Transverse colon (tissue), 4 donors: Measurements from ENCODE around the gene RAB3IL1. TPM values are rescaled to one million over a fixed set of nuclear protein-coding genes. Genes with fewer than 3 reads are reported as not detected.

Experiments used
- DNase-seq: peaks from one replicate; pipeline ENCODE4 v3.0.0-alpha.2; 2019
- H3K27ac ChIP-seq, 4 donors: fragments of 200-600 bp; sonication (generic); 2 replicates each; pipeline ENCODE4 v1.5.1; 2016 to 2018; ENCODE audit warnings: inconsistent platforms in 4 of 4
- H3K27me3 ChIP-seq: fragments of 200-600 bp; sonication (generic); 2 replicates; pipeline ENCODE4 v1.5.1; 2017; ENCODE audit warnings: inconsistent platforms
- H3K36me3 ChIP-seq, 4 donors: fragments of 200-600 bp; sonication (generic); 2 replicates each; pipeline ENCODE4 v1.5.1; 2017 to 2019; ENCODE audit warnings: inconsistent platforms in 4 of 4
- H3K4me1 ChIP-seq, 4 donors: fragments of 200-600 bp; sonication (generic); 2 replicates each; pipeline ENCODE4 v1.5.1; 2017 to 2020; ENCODE audit warnings: inconsistent platforms in 4 of 4
- H3K4me3 ChIP-seq, 4 donors: fragments of 200-600 bp; sonication (generic); 1 replicate in 1 of 4; 2 replicates in 3 of 4; pipeline versions ENCODE4 v1.5.1 to v1.6.1; 2017 to 2019; ENCODE audit warnings: inconsistent platforms in 4 of 4
- H3K9me3 ChIP-seq, 2 donors: fragments of 200-600 bp; sonication (generic); 2 replicates each; pipeline ENCODE4 v1.5.1; 2017 to 2019; ENCODE audit warnings: inconsistent platforms in 2 of 2
- EP300 ChIP-seq: sonication (generic); formaldehyde crosslinking; IDR thresholded peaks from one replicate; pipeline ENCODE4 v1.6.1; 2017; ENCODE audit warnings: antibody characterized with exemption, low read depth
- POLR2A ChIP-seq: fragments of 450-650 bp; IDR thresholded peaks from one replicate; pipeline ENCODE4 v1.6.1; 2016; ENCODE audit warnings: antibody characterized with exemption, mild to moderate bottlenecking, moderate library complexity
- POLR2AphosphoS5 ChIP-seq, 3 donors: sonication (generic); formaldehyde crosslinking; IDR thresholded peaks; one replicate each; pipeline ENCODE4 v1.6.1; 2016; ENCODE audit warnings: antibody characterized with exemption in 3 of 3
- WGBS, 2 donors: methylation state at CpG; one replicate each; pipeline ENCODE4 v1.1.5; 2018; ENCODE audit warnings: low coverage in 1 of 2; 5-methylcytosine and 5-hydroxymethylcytosine counted together
- in situ Hi-C, 4 donors: fragments of 200-750 bp; cut with MboI; loops; one replicate each; pipeline versions ENCODE4 v1.15.0 to v1.15.1; 2017; ENCODE audit warnings: low sequenced_read_pairs in 3 of 4, low pct_ligation_motif_present in 1 of 4, low pct_unique_long_range_greater_than_20kb in 1 of 4
- intact Hi-C: fragments of 100-400 bp; cut with DNase I; formaldehyde crosslinking; loops from one replicate; pipeline ENCODE4 v1.15.1; 2023; ENCODE audit warnings: low total_unique reads
- total RNA-seq, 4 donors: library from RNA; depleted of rRNA; stranded (reverse); fragments of >200 nt; gene quantifications; one replicate each; pipeline ENCODE4 v1.1.0, GENCODE V29; 2016
- TF ChIP-seq, protein P1 (sequence below), 5 experiments: fragments of 200-600 bp in 3 of 5; fragments of 450-650 bp in 2 of 5; sonication (generic) in 3 of 5; IDR thresholded peaks; 1 replicate in 2 of 5; 2 replicates in 3 of 5; pipeline ENCODE4 v1.5.1; 2016 to 2017; ENCODE audit warnings: antibody characterized with exemption in 5 of 5, inconsistent platforms in 3 of 5, mild to moderate bottlenecking in 2 of 5, moderate library complexity in 1 of 5

Gene RAB3IL1
- total RNA-seq, 4 donors from 2014 or later: 1.2 to 7.6 (median 5.9) TPM

DNA sequence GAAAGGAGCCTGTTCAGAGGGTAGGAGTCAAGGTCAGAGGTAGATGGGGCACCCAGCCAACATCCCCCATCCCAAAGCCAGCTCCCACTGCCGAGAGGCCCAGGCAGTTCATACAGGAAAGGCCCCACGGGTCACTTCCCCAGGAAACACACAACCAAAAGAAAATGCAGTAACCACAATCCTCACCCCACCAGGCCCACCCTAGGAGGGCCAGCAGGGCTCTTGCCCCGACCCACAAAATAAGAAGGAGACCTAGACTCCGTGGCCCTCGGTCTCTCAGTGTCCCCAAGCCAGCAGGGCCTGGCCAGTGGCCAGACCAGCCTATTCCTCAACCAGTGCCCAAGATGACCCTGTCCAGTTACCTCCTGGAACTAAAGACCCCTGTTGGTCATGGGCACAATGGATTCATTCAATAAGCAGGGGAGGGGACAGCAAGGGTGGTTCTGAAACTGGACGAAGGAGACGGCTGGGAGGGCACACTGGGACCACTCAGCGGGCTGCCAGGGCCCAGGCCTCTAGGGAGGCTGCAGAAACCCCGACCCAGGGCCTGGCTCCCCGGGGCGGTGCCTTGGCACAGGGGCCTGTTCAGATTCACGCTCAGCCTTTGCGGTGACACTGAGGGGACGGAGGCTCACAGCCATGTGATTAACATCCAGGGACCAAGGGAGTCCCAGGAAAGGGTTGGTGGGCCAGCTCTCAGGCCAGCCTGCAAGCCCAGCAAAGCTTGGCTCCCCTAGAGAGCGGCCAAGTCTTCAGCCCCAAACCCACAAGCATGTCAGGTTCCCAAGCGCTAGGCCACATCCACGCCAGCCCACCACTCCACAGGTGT, 5.5 kb downstream of the RAB3IL1 start:
- intact Hi-C loops (no loop called here), in situ Hi-C loops (no loop called here)
- Histone ChIP-seq H3K4me3 (no peak overlapping the region), H3K4me1 (peaks cover 0 to 27% (median 2%) of the 10 kb centered on the region in 4 donors), H3K27me3 (peaks cover 7% of the 10 kb centered on the region), H3K9me3 (no peaks in the 10 kb centered on the region), H3K36me3 (no peaks in the 10 kb centered on the region), H3K27ac (peak overlapping the region in 3 of 4 donors; percentile 11 to 33 (median 15))
- 66% methylated on average over 17 of the region's 17 CpGs; no CpG with 5 or more reads in 1 of the 2 donors for whole genome bisulfite sequencing, 2 donors
- no peak for DNase-seq
- TF ChIP-seq EP300 (no peak), POLR2A (no peak), POLR2AphosphoS5 (IDR thresholded peaks at IDR 0.05) (no peak)
- TF ChIP-seq, protein P1, sequence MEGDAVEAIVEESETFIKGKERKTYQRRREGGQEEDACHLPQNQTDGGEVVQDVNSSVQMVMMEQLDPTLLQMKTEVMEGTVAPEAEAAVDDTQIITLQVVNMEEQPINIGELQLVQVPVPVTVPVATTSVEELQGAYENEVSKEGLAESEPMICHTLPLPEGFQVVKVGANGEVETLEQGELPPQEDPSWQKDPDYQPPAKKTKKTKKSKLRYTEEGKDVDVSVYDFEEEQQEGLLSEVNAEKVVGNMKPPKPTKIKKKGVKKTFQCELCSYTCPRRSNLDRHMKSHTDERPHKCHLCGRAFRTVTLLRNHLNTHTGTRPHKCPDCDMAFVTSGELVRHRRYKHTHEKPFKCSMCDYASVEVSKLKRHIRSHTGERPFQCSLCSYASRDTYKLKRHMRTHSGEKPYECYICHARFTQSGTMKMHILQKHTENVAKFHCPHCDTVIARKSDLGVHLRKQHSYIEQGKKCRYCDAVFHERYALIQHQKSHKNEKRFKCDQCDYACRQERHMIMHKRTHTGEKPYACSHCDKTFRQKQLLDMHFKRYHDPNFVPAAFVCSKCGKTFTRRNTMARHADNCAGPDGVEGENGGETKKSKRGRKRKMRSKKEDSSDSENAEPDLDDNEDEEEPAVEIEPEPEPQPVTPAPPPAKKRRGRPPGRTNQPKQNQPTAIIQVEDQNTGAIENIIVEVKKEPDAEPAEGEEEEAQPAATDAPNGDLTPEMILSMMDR (IDR thresholded peaks at IDR 0.05): no peak

DNA sequence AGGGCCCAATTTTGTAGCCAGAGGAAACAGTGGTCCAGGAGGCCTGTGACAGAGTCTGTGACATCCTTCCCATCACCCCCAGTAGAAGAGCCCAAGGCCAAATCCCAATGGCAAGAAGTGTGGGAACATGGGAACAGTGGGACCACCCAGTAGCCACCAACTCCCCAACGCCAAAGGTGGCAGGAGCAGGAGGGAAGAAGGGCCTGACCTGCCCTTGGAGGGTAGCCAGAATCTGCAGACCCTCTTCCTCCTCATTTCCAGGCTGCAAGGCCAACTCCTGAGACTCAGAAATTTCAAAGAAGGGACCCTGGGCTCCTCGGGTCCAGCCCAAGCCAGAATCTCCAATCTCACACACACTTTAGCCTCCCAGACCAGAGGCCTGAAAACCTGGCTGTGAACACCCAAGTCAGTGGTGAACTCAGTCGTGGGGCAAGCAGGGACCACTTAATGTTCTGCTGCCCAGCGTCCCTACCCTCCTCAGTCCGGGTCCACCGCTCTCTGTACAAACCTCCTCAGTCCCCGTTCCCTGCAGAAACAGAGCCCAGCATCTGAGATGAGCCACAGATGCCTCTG, 6.2 kb downstream of the RAB3IL1 start:
- H3K27me3 ChIP-seq: peaks cover under 1% of the 10 kb centered on the region
- in situ Hi-C loops (no loop called here), intact Hi-C loops (no loop called here)
- peaks cover 0 to 23% (median 1%) of the 10 kb centered on the region in 4 donors for H3K4me1 ChIP-seq
- no peak overlapping the region for H3K4me3 ChIP-seq
- H3K27ac ChIP-seq: peak overlapping the region in 2 of 4 donors; percentile 11 to 43
- no peaks in the 10 kb centered on the region for H3K9me3 ChIP-seq
- TF ChIP-seq POLR2A (no peak), POLR2AphosphoS5 (IDR thresholded peaks at IDR 0.05) (no peak), EP300 (no peak)
- TF ChIP-seq, protein P1 (IDR thresholded peaks at IDR 0.05): no peak
- no peaks in the 10 kb centered on the region for H3K36me3 ChIP-seq
- DNase-seq: no peak
- WGBS, 2 donors: 72% methylated on average over 7 of the region's 7 CpGs; no CpG with 5 or more reads in 1 of the 2 donors

DNA sequence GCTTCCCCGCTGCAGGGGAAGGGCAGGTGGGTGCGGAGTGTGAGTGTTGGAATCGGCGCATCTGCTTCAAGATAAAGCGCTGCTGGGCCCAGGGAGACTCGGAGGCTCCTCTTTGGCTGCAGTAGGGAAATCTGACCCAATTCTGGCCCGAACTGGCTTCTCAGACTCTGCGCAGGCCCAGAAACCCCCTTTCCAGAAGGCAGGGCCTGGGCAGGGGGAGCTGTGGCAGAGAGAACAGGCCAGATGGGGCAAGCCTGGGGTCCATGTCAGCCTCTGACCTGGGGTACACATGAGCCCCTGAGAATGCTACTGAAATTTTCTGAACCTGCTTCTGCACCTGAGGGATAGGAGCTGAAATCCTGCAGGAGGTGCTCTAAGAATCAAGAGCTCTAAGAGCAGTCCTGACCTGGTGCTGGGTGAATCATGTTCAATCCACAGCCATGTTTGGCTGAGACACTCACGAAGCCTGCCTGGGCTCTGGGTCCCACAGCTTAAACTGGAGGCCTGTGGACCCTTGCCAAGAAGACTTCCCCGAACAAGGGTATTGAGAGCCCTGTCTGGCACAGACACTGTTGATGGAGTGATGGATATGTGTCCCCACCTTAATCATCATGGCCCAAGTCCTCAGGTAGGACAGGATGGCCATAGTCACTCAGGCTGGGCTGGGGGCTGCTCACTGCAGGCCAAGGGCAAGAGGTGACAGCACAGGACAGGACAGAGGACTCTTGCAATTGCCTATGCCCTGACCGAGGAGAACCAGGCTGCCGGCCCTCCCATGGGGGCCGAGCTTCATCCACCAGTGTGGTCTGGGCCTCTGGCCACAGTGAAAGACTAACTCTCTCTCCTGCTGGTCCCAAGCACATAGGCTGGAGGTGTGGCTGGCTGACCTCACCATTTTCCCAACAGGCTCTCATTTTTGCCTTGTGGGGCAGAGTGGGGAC, 6.9 kb downstream of the RAB3IL1 start:
- Histone ChIP-seq H3K27ac (peak overlapping the region in 1 of 4 donors; percentile 43), H3K4me1 (peaks cover 0 to 23% (median 1%) of the 10 kb centered on the region in 4 donors), H3K27me3 (no peaks in the 10 kb centered on the region), H3K9me3 (no peaks in the 10 kb centered on the region), H3K4me3 (no peak overlapping the region), H3K36me3 (no peaks in the 10 kb centered on the region)
- DNase-seq: no peak
- TF ChIP-seq POLR2AphosphoS5 (IDR thresholded peaks at IDR 0.05) (no peak), EP300 (no peak), POLR2A (no peak)
- TF ChIP-seq, protein P1 (IDR thresholded peaks at IDR 0.05): no peak
- 73 to 79% methylated on average over 3 to 13 of the region's 13 CpGs for WGBS, 2 donors
- intact Hi-C loops (no loop called here), in situ Hi-C loops (no loop called here)
